ENCODE results near the gene HOXC11.
A peak's percentile ranks its signal among the peaks of the same experiment; 100 is the strongest.

Gene HOXC11

DNA sequence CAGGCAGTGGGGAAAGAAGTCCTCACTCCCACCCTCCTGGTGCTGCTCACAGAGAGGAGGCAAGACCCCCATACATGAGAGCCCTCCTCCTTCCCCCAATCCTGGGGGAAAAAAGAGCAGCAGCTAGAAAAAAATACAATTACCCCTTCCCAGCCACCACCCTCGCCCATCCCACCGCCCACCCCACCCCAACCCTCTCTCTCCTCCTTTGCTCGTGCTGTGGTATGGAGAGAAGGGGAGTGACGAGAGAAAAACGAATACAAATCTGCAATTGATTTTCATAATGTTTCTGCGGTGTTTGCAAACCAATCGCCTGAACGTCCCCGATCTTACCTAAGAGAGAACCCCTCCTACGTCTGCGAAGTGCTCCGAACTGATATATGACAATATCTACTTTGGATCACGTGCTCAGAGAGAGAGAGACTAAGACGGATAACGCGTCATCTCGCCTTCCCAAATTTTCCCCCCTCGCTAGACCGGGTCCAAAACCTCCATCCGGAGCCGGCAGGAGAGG, at the start of gene HOXC11:
TSS of gene HOXC11 (plus strand) at position 405 of the 514 bp plus-strand sequence. CDS start 116 bp downstream, outside the sequence.
- DNase-seq (ENCODE audit: low read depth) = no peak
- TF ChIP-seq, protein P1, sequence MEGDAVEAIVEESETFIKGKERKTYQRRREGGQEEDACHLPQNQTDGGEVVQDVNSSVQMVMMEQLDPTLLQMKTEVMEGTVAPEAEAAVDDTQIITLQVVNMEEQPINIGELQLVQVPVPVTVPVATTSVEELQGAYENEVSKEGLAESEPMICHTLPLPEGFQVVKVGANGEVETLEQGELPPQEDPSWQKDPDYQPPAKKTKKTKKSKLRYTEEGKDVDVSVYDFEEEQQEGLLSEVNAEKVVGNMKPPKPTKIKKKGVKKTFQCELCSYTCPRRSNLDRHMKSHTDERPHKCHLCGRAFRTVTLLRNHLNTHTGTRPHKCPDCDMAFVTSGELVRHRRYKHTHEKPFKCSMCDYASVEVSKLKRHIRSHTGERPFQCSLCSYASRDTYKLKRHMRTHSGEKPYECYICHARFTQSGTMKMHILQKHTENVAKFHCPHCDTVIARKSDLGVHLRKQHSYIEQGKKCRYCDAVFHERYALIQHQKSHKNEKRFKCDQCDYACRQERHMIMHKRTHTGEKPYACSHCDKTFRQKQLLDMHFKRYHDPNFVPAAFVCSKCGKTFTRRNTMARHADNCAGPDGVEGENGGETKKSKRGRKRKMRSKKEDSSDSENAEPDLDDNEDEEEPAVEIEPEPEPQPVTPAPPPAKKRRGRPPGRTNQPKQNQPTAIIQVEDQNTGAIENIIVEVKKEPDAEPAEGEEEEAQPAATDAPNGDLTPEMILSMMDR (conservative IDR thresholded peaks at IDR 0.05; ENCODE audit: control insufficient read depth, insufficient read depth, low read depth, low read length) = no peak
- H3K4me3 ChIP-seq (ENCODE audit: control insufficient read depth, low read depth, low read length) = peak within 1 kb of the TSS; percentile 54

- TF ChIP-seq, protein P1 (conservative IDR thresholded peaks at IDR 0.05; ENCODE audit: control insufficient read depth, insufficient read depth, low read depth, low read length) = no peak
- DNase-seq (ENCODE audit: low read depth) = no peak
- H3K4me3 ChIP-seq (ENCODE audit: control insufficient read depth, low read depth, low read length) = no peak overlapping the region
These were observed 48.2 kb upstream of the HOXC11 start for GRCh38 chr12:53924521-53925405.

DNA sequence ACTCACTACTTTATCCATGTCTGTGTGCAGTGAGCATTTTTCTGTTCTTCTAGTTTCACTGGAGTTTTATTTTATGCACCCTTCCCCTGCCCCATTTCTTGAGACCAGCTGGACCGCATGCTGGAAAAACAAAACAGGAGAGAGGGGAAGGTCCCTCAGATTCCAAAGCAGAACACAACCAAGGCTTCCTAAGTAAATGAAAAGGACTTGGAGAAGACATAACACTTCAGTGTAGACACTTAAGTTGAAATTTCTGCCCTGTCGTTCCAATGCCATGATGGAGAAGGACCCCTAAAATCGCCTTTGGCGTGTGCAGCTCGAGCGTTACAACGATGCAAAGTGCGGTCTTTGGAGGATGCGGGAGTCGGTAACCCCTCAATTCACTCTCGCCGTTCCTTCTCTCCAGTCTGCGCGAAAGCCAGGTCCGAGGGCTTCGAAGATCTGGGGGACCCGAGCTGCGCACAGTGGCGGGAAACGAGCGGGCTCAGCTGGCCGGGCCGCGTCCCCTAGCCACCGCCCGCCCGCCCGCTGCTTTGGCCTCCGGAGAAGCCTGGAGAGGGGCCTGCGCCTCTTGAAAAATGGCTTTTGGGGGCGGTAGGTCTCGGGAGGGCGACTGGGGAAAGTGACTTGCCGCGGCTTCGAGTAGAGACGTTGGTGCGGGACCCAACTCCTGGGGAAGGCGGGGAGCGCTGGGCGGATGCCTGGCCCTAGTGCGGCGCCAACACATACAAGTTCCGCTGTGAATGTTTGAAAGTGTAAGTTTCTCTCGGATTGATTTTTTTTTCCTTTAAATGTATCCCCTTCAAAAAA, 45.5 kb upstream of the HOXC11 start:
- TF ChIP-seq, protein P1 (conservative IDR thresholded peaks at IDR 0.05; ENCODE audit: control insufficient read depth, insufficient read depth, low read depth, low read length) = no peak
- DNase-seq (ENCODE audit: low read depth) = no peak
- H3K4me3 ChIP-seq (ENCODE audit: control insufficient read depth, low read depth, low read length) = no peak overlapping the region

DNA sequence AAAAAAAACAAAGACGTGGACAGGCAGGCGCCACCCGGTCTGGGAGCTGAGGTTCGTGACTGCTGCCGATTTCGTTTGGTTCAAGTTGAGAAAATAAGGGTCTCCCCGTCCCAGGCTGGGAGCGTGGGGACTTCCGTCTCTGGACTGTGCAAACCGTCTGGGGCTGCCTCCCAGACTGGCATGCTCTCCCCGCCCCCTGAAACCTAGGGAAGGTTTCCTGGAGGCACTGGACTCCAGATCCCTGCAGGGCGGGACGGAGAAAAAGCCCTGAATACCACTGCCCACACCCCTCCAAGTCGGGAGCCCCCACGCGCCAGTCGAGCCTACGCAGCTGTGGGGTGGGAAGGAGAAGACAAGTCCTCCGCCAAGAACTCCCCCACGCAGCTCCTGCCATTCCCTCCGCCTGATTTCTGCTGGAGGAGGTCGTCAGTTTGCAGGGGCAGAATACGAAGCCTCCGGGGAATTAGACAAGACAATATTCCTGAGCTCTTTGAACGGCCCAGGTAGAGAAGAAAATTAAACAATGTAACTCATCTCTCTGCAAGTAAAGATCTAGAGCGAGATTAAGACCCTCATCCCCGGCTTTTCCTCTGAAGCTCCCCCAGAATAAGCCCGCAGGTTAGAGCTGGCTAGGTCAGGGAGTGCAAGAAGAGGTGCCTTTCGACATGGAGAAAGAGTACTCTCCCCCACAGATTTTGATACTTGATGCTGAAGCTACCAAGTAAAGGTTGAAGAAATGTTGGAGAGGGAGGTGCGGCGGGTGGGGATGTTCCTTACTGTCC, 44.7 kb upstream of the HOXC11 start:
- no peak overlapping the region for H3K4me3 ChIP-seq (ENCODE audit: control insufficient read depth, low read depth, low read length)
- TF ChIP-seq, protein P1 (conservative IDR thresholded peaks at IDR 0.05; ENCODE audit: control insufficient read depth, insufficient read depth, low read depth, low read length) = no peak
- DNase-seq (ENCODE audit: low read depth) = no peak

DNA sequence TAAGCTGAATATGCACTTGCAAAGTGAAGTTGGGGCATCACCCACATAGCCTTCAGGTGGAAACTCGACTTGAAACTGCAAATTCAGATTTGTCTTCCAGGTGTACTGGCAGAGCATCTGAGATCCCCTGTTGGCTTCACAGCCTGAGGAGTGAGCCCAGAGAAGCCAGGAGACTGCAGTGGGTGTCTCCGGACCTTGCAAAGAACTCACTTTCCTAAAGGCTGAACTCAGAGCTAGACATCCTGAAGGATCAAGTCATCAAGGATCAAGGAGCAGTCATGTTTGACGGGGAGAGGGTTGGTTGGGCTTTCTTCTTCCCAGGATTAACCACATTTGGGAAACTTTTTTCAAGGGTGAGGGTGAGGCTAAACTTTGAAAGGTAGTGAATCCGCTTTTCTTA, 43.4 kb upstream of the HOXC11 start:
- no peak for DNase-seq (ENCODE audit: low read depth)
- no peak overlapping the region for H3K4me3 ChIP-seq (ENCODE audit: control insufficient read depth, low read depth, low read length)
- TF ChIP-seq, protein P1 (conservative IDR thresholded peaks at IDR 0.05; ENCODE audit: control insufficient read depth, insufficient read depth, low read depth, low read length) = no peak

All from fibroblast of mammary gland (primary cell).